Measurements from ENCODE around the gene TFB2M.

Gene TFB2M

DNA sequence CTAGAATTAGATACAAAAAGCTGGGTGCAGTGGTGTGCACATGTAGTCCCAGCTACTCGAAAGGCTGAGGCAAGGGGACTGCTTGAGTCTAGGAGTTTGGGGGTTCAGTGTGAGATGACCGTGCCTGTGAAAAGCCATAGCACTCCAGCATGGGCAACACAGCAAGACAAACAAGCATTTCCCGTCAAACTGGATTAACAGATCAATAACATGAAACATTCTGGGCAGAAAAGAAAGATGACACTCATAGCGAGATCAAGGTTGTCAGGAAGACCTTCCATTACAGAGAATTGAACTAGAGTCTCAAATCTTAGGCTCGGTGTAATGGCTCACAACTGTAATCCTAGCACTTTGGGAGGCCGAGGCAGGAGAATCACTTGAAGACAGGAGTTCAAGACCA lies 14.0 kb downstream of the TFB2M start:
- DNase-seq (ENCODE audit: low spot score), result no peak

DNA sequence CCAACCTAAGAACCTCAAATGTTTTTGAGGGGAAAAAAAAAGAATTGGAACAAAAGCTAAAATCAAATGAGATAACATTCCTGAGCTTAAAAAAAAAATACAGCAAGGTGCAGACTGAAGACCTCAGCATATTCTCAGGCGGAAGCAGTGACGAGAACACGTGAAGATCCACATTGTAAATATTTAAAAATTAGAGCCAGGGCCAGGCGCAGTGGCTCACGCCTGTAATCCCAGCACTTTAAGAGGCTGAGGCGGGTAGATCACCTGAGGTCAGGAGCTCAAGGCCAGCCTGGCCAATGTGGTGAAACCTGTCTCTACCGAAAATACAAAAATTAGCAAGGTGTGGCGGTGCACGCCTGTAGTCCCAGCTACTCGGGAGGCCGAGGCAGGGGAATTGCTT lies 15.7 kb downstream of the TFB2M start:
- no peak for DNase-seq (ENCODE audit: low spot score)

DNA sequence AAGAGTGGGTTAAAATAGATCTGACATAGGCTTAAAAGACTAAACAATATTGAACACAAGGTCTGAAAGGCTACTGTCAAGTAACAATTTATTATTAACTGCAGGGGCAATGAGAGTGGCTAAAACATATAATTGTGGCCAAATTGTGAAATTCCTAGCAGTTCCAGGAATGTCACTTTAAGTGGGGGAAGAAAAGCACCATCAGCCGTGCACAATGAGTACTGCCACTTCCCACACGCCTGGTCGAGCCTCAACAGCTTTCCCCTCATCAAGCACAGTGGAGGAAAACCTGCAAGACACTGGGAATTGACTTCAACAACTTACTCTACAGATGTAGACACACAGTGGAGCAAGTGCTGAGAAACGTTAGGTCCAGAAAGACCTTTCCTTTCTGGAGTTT lies 16.4 kb downstream of the TFB2M start:
- DNase-seq (ENCODE audit: low spot score), result no peak

DNA sequence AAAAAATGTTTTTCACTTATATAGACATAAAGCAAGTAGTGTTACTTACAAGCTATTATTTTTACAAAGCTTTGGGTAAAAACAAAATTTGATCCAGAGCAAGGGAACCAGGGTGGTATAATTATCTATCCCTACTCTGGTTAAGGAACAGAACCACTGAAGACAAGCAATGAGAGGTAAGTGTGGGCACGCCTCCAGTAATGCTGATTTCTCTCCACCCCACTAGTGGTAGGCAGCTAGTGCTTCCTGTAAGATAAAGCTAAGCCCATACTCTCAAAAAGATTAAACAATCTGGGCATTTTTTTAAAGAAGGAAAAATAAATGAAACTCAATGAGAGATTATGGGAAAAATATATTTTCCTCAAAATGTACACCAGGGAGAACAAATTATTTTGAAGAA lies 22.1 kb downstream of the TFB2M start:
- DNase-seq (ENCODE audit: low spot score), result no peak

GRCh38 chr1:246540738-246541491 lies 25.1 kb downstream of the TFB2M start:
- no peak for DNase-seq (ENCODE audit: low spot score)

- no peak for DNase-seq (ENCODE audit: low spot score)
These were observed 28.2 kb downstream of the TFB2M start for GRCh38 chr1:246537887-246538286.

GRCh38 chr1:246537441-246537840 lies 28.6 kb downstream of the TFB2M start:
- DNase-seq (ENCODE audit: low spot score), result no peak

DNA sequence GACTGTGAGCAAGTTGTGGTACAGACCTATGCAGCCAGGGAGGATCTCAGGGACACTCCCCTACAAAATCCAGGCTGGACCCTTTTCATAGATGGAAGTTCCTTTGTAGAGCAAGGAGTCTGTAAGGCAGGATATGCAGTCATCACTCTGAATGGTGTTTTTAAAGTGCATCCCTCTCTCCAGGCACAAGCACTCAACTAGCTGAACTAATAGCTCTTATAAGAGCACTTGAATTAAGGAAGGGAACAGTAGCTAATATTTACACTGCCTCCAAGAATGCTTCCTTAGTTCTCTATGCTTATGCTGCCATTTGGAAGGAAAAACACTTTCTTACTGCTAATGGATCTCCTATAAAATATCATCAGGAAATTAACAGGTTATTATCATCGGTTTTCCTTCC lies 31.9 kb downstream of the TFB2M start:
- DNase-seq (ENCODE audit: low spot score), result no peak

- DNase-seq (ENCODE audit: low spot score), result no peak
These were observed 32.6 kb downstream of the TFB2M start for GRCh38 chr1:246533371-246533905.

DNA sequence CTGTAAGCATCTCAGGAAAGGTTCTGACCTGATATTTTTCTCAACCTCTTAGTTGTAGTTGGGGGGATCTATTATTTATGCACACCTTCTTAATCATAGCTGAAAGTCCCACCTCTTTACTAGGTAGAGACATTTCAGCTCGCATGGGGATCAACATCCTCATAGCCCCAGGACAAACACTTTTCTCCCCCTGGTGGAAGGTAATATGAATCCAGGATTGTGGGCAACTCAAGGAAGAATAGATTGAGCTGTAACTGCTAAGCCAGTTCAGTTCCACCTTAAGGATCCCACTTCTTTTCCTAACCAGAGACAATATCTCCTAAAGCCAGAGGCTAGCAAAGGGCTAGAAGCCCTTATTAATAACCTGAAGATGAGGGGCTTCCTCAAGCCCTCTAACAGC lies 33.5 kb downstream of the TFB2M start:
- DNase-seq (ENCODE audit: low spot score), result no peak

GRCh38 chr1:246530482-246530881 lies 35.6 kb downstream of the TFB2M start:
- no peak for DNase-seq (ENCODE audit: low spot score)

- no peak for DNase-seq (ENCODE audit: low spot score)
These were observed 36.9 kb downstream of the TFB2M start for GRCh38 chr1:246528933-246529731.

- no peak for DNase-seq (ENCODE audit: low spot score)
These were observed 38.5 kb downstream of the TFB2M start for GRCh38 chr1:246527402-246528088.

GRCh38 chr1:246526915-246527314 lies 39.1 kb downstream of the TFB2M start:
- DNase-seq (ENCODE audit: low spot score), result no peak

GRCh38 chr1:246526380-246526779 lies 39.7 kb downstream of the TFB2M start:
- no peak for DNase-seq (ENCODE audit: low spot score)

GRCh38 chr1:246519514-246519913 lies 46.5 kb downstream of the TFB2M start:
- no peak for DNase-seq (ENCODE audit: low spot score)

DNA sequence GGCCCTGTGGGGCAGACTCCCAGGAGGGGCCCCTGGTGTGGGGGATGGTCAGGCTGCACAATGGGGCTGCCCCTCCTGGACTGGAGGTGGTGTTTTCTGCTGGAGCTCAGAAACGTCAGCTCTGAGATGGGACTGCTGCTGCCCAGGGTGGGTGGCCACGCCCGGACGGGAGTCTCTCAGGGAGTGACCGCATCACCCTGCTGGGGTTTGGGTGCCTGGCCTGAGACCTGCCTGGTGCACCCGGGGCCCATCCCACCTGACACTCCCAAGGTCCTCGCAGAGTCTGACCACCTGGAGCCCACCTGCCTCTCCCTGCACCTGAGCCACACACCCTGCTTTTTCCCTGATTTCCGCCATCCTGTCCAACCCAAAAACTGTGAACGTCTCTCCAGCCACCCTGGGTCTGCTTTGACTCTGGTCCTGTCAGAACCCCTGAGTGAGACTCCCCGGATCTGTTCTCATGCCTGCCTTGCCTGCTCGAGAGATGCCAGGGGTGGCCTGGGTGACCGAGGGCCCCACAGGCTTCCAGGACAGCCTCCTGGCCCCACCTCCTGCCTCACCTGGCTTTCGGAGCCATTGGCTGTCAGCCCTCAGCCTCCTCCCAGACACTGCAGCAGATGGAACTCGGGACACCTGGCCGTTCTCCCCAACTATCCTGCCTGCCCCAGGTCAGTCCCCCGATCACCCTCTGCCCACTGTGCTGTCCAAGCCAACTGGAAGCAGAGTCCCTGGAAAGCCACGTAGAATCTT lies 47.4 kb downstream of the TFB2M start:
- no peak for DNase-seq (ENCODE audit: low spot score)

GRCh38 chr1:246517391-246517790 lies 48.7 kb downstream of the TFB2M start:
- DNase-seq (ENCODE audit: low spot score), result no peak

- DNase-seq (ENCODE audit: low spot score), result no peak
These were observed 49.9 kb downstream of the TFB2M start for GRCh38 chr1:246516126-246516525.

- no peak for DNase-seq (ENCODE audit: low spot score)
These were observed 50.6 kb downstream of the TFB2M start for GRCh38 chr1:246515390-246516005.

DNA sequence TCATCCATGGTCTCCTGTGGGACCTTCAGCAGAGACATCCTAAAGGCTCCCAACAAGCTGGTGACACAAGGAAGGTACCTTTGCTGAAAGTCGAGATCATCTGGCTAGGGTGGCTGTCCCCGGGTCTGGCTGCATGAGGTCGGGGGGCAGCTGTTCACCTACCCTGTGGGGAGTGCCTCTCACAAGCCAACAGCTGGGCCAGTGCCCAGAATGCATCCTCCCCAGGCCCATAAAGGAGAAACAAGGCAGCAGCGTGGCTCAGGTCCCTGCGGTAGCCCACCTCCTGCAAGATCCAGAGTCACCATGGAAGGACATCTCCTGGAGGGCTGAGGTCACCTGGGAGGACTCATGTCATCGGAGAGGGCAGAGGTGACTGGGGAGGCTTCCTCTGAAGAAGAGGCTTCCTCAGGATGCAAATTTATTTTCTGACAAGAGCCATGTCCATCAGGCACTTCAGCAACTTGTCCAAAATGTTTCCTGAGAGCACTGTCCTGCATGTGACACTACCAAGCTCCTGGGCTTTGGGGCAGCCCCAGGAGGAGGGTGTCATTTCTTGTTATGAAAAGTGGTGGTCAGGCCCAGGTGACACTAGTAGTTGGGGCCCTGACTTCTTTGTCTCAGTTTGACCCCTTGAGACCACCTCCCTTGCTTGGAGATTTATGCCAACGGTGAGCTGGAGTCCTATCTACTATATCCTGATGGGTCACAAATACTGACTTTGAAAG lies 52.3 kb downstream of the TFB2M start:
- no peak for DNase-seq (ENCODE audit: low spot score)
